Smooth muscle cell (in vitro differentiated cells): Measurements from ENCODE around the gene CD22. TPM values are rescaled to one million over a fixed set of nuclear protein-coding genes. Genes with fewer than 3 reads are reported as not detected.
A peak's percentile ranks its signal among the peaks of the same experiment; 100 is the strongest.

Source experiments
- DNase-seq: peaks from one replicate; lab custom pipeline; 2025; ENCODE audit not compliant: unreplicated experiment; lab: John Stamatoyannopoulos, UW
- H2AFZ ChIP-seq: fragments of 200-600 bp; sonication (generic); 2 replicates; pipeline ENCODE4 v1.6.0; 2016; ENCODE audit warnings: antibody characterized with exemption, low read depth, mild to moderate bottlenecking
- H3F3A ChIP-seq: fragments of 200-600 bp; sonication (generic); 2 replicates; pipeline ENCODE4 v1.6.0; 2017; ENCODE audit warnings: antibody characterized with exemption, low read depth
- H3K27ac ChIP-seq: fragments of 200-600 bp; sonication (generic); 2 replicates; pipeline ENCODE4 v1.5.1; 2016; ENCODE audit warnings: low read depth, mild to moderate bottlenecking
- H3K27me3 ChIP-seq: fragments of 200-600 bp; sonication (generic); 2 replicates; pipeline ENCODE4 v1.6.1; 2016; ENCODE audit warnings: low read depth, mild to moderate bottlenecking
- H3K36me3 ChIP-seq: fragments of 200-600 bp; sonication (generic); 2 replicates; pipeline ENCODE4 v1.5.1; 2016; ENCODE audit warnings: low read depth
- H3K4me1 ChIP-seq: fragments of 200-600 bp; sonication (generic); 2 replicates; pipeline ENCODE4 v1.5.1; 2016; ENCODE audit warnings: low read depth
- H3K4me2 ChIP-seq: fragments of 200-600 bp; sonication (generic); 2 replicates; pipeline ENCODE4 v1.6.0; 2016; ENCODE audit warnings: mild to moderate bottlenecking
- H3K4me3 ChIP-seq: fragments of 200-600 bp; sonication (generic); 2 replicates; pipeline ENCODE4 v1.5.1; 2016; ENCODE audit warnings: mild to moderate bottlenecking
- H3K79me2 ChIP-seq: fragments of 200-600 bp; sonication (generic); 2 replicates; pipeline ENCODE4 v1.6.0; 2016; ENCODE audit warnings: low read depth, mild to moderate bottlenecking
- H3K9ac ChIP-seq: fragments of 200-600 bp; sonication (generic); 2 replicates; pipeline ENCODE4 v1.6.0; 2016; ENCODE audit warnings: low read depth
- H3K9me3 ChIP-seq: fragments of 200-600 bp; sonication (generic); replicated peaks from 2 replicates; pipeline ENCODE4 v1.5.1; 2016; ENCODE audit warnings: low read depth
- H4K20me1 ChIP-seq: fragments of 200-600 bp; sonication (generic); 2 replicates; pipeline ENCODE4 v1.6.0; 2016; ENCODE audit warnings: low read depth
- CTCF ChIP-seq: fragments of 200-600 bp; sonication (generic); IDR thresholded peaks from 2 replicates; pipeline ENCODE4 v1.5.1; 2017; ENCODE audit warnings: borderline replicate concordance, mild to moderate bottlenecking, antibody characterized with exemption; ENCODE audit not compliant: insufficient read depth, poor library complexity, severe bottlenecking
- WGBS: methylation state at CpG from one replicate; pipeline ENCODE4 v1.1.7; 2016; ENCODE audit warnings: low lambda C conversion rate; 5-methylcytosine and 5-hydroxymethylcytosine counted together
- polyA plus RNA-seq: library from polyadenylated mRNA; unstranded; fragments of >200 nt; fragmentation: Nextera tagmentation; extraction: Ambion mirVana; gene quantifications from 2 replicates; pipeline ENCODE4 v1.2.1, GENCODE V29; 2016
- total RNA-seq: library from RNA; depleted of rRNA; stranded (reverse); fragments of >200 nt; gene quantifications from 2 replicates; pipeline ENCODE4 v1.2.3, GENCODE V29; 2014

Gene CD22
- total and polyA plus RNA-seq, 2 experiments from 2014 or later, result not detected

- no peak for DNase-seq
- no peaks in the 10 kb centered on the region for H3K36me3 ChIP-seq
These were observed 25.0 kb upstream of the CD22 start for GRCh38 chr19:35304036-35304435.

GRCh38 chr19:35305181-35305580 is 23.8 kb upstream of the CD22 start:
- Histone ChIP-seq H3K4me1 (no peaks in the 10 kb centered on the region), H3K27ac (no peak overlapping the region), H3K9ac (no peak overlapping the region), H3F3A (no peaks in the 10 kb centered on the region), H3K4me2 (no peak overlapping the region), H3K4me3 (no peak overlapping the region), H4K20me1 (no peaks in the 10 kb centered on the region), H3K9me3 (no peaks in the 10 kb centered on the region), H3K36me3 (no peaks in the 10 kb centered on the region), H3K27me3 (no peaks in the 10 kb centered on the region), H2AFZ (no peak overlapping the region), H3K79me2 (no peaks in the 10 kb centered on the region)
- whole genome bisulfite sequencing, result 97% methylated on average over 6 of the region's 6 CpGs
- DNase-seq, result no peak
- TF ChIP-seq CTCF, result no peak

More at GRCh38 chr19:35304036-35304435, 25.0 kb upstream of the CD22 start:
- no peaks in the 10 kb centered on the region for H3K79me2 ChIP-seq
- WGBS, result 91% methylated on average over 11 of the region's 11 CpGs
- no peak overlapping the region for H2AFZ ChIP-seq
- H3K4me2 ChIP-seq, result no peak overlapping the region
- H4K20me1 ChIP-seq, result no peaks in the 10 kb centered on the region
- no peak overlapping the region for H3K4me3 ChIP-seq
- H3K9ac ChIP-seq, result no peak overlapping the region
- H3K27ac ChIP-seq, result no peak overlapping the region
- no peaks in the 10 kb centered on the region for H3K27me3 ChIP-seq
- H3K9me3 ChIP-seq, result no peaks in the 10 kb centered on the region
- H3K4me1 ChIP-seq, result no peaks in the 10 kb centered on the region
- no peaks in the 10 kb centered on the region for H3F3A ChIP-seq
- no peak for TF ChIP-seq CTCF

- Histone ChIP-seq H3K4me1 (no peaks in the 10 kb centered on the region), H3K79me2 (no peaks in the 10 kb centered on the region), H3F3A (no peaks in the 10 kb centered on the region), H3K27me3 (no peaks in the 10 kb centered on the region), H3K9me3 (no peaks in the 10 kb centered on the region), H3K4me2 (no peak overlapping the region), H2AFZ (no peak overlapping the region), H3K9ac (no peak overlapping the region), H3K4me3 (no peak overlapping the region), H3K27ac (no peak overlapping the region), H3K36me3 (no peaks in the 10 kb centered on the region), H4K20me1 (no peaks in the 10 kb centered on the region)
- DNase-seq, result no peak
- TF ChIP-seq CTCF, result peak; percentile 13
- WGBS, result 88% methylated on average over 20 of the region's 20 CpGs
These were observed 22.3 kb upstream of the CD22 start for GRCh38 chr19:35306473-35307246.

- Histone ChIP-seq H3K4me1 (no peaks in the 10 kb centered on the region), H3K79me2 (no peaks in the 10 kb centered on the region), H3K36me3 (no peaks in the 10 kb centered on the region), H3K9ac (no peak overlapping the region), H3K27ac (no peak overlapping the region), H4K20me1 (no peaks in the 10 kb centered on the region), H3K27me3 (no peaks in the 10 kb centered on the region), H3K4me2 (no peak overlapping the region), H2AFZ (no peak overlapping the region), H3F3A (no peaks in the 10 kb centered on the region), H3K4me3 (no peak overlapping the region), H3K9me3 (no peaks in the 10 kb centered on the region)
- 78% methylated on average over 9 of the region's 10 CpGs for WGBS
- no peak for TF ChIP-seq CTCF
- no peak for DNase-seq
These were observed 21.1 kb upstream of the CD22 start for GRCh38 chr19:35307931-35308330.
